NCI-H774 (cell line): ENCODE data around the gene OR5L1.

ENCODE experiments used
- DNase-seq: peaks from one replicate; lab custom pipeline; 2025; lab: John Stamatoyannopoulos, UW

Gene OR5L1

GRCh38 chr11:55811067-55811466 is at the start of gene OR5L1:
Gene OR5L1, plus strand, starts transcription at chr11:55811367. Its CDS starts 100 bp downstream, at chr11:55811467.
- DNase-seq = no peak

DNA sequence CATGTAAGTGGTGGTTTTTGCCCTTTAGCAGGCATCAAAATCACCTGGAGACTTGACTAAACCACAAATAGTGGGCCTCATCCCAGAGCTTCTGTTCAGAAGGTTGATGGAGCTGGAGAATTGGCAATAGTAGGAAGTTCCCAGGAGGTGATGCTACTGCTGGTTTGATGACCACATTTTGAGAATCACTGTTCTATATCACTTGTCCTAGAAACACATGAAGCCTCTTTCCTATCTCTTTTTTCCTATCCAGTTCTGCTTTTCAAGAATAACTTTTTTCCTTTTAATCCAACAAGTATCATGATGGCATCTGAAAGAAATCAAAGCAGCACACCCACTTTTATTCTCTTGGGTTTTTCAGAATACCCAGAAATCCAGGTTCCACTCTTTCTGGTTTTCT is 38.0 kb upstream of the OR5L1 start, which contains the start of gene OR5D13:
TSS of gene OR5D13 (plus strand) at position 301 of the 400 bp plus-strand sequence. CDS start at position 301, 0 bp downstream.
- no peak for DNase-seq

DNA sequence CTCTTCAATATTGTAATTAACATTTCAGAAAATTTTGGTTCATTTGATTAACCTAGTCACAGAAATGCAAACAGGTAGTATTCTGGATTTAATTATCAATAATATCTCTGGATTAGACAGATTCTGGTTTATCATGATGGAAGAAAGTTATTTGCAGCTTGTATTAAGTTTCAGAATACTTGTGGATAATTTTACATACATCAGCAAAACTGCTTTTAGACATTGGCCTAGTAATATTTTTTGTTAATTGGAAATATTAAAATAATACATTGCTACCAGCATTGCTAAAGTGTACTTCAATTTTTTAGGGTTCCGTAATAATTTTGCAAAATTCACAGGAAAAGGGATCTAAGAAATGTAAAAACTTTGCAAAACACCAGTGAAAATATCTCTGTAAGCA is 19.6 kb upstream of the OR5L1 start:
- no peak for DNase-seq

- no peak for DNase-seq
Measured at GRCh38 chr11:55793321-55793720, 17.8 kb upstream of the OR5L1 start.

GRCh38 chr11:55795256-55795655 is 15.9 kb upstream of the OR5L1 start, which contains the start of gene OR5D14:
Gene OR5D14, plus strand, starts transcription at chr11:55795556. Its CDS starts 0 bp downstream, at chr11:55795556.
- no peak for DNase-seq

- DNase-seq = no peak
Measured at GRCh38 chr11:55806248-55806647, 4.9 kb upstream of the OR5L1 start.

DNA sequence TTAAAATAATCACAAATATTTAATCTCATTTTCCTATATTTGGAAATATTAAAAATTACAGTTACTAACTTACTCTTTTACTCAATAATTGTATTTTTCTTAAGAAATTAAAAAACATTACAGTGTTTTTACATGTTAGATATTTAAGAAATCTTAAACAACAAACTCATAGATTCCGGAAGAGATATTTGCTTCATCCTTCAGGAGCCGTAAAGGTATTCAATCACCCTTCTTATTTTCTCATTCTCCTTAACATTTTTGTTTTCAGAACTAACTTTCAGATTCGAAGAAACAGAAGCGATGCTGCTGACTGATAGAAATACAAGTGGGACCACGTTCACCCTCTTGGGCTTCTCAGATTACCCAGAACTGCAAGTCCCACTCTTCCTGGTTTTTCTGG is 8.2 kb downstream of the OR5L1 start, which contains the start of gene OR5D18:
TSS of gene OR5D18 (plus strand) at position 301 of the 400 bp plus-strand sequence. CDS start at position 301, 0 bp downstream.
- no peak for DNase-seq

GRCh38 chr11:55826919-55827318 is 15.8 kb downstream of the OR5L1 start, which contains the start of gene OR5L2:
Gene OR5L2, plus strand, starts transcription at chr11:55827219. Its CDS starts 0 bp downstream, at chr11:55827219.
- DNase-seq = no peak

GRCh38 chr11:55838452-55838851 is 27.3 kb downstream of the OR5L1 start, which contains the start of gene OR5D16:
Gene OR5D16, plus strand, starts transcription at chr11:55838752. Its CDS starts 0 bp downstream, at chr11:55838752.
- DNase-seq = no peak

GRCh38 chr11:55847453-55847852 is 36.3 kb downstream of the OR5L1 start:
- DNase-seq = no peak

GRCh38 chr11:55849037-55849436 is 37.9 kb downstream of the OR5L1 start:
- DNase-seq = no peak

DNA sequence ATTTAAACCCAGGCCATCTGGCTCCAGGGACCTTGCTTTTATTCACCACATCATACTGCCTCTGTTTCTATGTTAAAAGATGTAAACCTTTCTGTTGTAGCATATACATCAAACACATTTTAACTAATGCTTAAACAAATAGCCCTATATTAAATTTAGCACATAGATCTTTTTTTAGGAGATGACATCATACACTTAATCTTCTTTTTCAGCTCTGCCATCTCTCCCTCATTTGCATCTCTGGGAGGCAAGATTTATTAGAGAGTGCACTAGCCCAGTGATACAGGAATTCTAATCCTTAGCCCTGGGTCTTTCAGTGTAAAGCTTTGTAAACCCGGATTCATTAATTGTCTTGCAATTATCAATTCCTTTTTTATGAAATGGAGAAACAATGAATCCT is 41.0 kb downstream of the OR5L1 start:
- DNase-seq = no peak

- DNase-seq = no peak
Measured at GRCh38 chr11:55854704-55855103, 43.5 kb downstream of the OR5L1 start.
